ENCODE data around the gene CCDC116.

DNA sequence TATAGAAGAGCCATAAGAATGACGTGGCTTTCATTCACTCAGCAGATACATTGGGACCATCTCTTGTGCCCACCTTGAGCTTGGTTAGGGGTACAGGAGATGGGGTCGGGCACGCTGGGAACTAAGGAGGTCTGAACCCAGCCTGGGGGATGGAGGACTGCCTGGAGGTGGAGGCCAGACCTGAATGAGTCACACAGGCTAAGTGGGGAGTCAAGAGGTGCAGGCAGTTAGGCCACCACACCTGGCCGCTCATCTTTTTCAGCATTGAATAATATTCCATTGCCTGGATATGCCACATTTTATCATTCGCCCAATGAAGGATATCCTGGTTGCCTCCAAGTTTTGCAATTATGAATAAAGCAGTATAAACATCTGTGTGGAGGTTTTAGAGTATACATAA, 29.4 kb downstream of the CCDC116 start:
- TF ChIP-seq, protein P1, sequence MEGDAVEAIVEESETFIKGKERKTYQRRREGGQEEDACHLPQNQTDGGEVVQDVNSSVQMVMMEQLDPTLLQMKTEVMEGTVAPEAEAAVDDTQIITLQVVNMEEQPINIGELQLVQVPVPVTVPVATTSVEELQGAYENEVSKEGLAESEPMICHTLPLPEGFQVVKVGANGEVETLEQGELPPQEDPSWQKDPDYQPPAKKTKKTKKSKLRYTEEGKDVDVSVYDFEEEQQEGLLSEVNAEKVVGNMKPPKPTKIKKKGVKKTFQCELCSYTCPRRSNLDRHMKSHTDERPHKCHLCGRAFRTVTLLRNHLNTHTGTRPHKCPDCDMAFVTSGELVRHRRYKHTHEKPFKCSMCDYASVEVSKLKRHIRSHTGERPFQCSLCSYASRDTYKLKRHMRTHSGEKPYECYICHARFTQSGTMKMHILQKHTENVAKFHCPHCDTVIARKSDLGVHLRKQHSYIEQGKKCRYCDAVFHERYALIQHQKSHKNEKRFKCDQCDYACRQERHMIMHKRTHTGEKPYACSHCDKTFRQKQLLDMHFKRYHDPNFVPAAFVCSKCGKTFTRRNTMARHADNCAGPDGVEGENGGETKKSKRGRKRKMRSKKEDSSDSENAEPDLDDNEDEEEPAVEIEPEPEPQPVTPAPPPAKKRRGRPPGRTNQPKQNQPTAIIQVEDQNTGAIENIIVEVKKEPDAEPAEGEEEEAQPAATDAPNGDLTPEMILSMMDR (IDR thresholded peaks at IDR 0.05; ENCODE audit: low read depth, low read length): no peak
- TF ChIP-seq, protein P2, sequence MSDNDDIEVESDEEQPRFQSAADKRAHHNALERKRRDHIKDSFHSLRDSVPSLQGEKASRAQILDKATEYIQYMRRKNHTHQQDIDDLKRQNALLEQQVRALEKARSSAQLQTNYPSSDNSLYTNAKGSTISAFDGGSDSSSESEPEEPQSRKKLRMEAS (IDR thresholded peaks at IDR 0.05; ENCODE audit: low read depth, low read length): no peak
- TF ChIP-seq POLR2A (IDR thresholded peaks at IDR 0.05; ENCODE audit: extremely low read depth, insufficient read length) (no peak), MYC (IDR thresholded peaks at IDR 0.05; ENCODE audit: low read depth, low read length) (no peak)

All from NB4 (cell line).